Fibroblast of villous mesenchyme (primary cell): Measurements from ENCODE around the gene PTPRN2. TPM values are rescaled to one million over a fixed set of nuclear protein-coding genes. Genes with fewer than 3 reads are reported as not detected.
"Not testable (repeated sequence)": the region's sequence is repeated elsewhere in the genome, so short reads cannot be mapped to it uniquely, and the experiment has no call there.

Source experiments
- DNase-seq: peaks from one replicate; pipeline ENCODE4 v3.0.0-alpha.2; 2010; ENCODE audit warnings: low read depth
- H3K4me3 ChIP-seq: 2 replicates; pipeline ENCODE4 v1.5.1; 2011; ENCODE audit warnings: low read depth, mild to moderate bottlenecking, low read length
- CTCF ChIP-seq: IDR thresholded peaks from 2 replicates; pipeline ENCODE4 v1.5.1; 2012; ENCODE audit warnings: low read depth, mild to moderate bottlenecking, low read length; ENCODE audit not compliant: insufficient read depth
- total RNA-seq: library from RNA; depleted of rRNA; stranded (reverse); fragments of >200 nt; gene quantifications from 2 replicates; pipeline ENCODE4 v1.2.3, GENCODE V29; 2012

The PTPRN2 gene
- total RNA-seq, 1 donor, result not detected

- no peak overlapping the region for H3K4me3 ChIP-seq
- DNase-seq, result no peak
- TF ChIP-seq CTCF, result no peak
Measured at GRCh38 chr7:158517571-158517970, 70.1 kb downstream of the PTPRN2 start.

- DNase-seq, result no peak
- no peak overlapping the region for H3K4me3 ChIP-seq
- TF ChIP-seq CTCF, result no peak
Measured at GRCh38 chr7:158517072-158517471, 70.6 kb downstream of the PTPRN2 start.

GRCh38 chr7:158516524-158516923, 71.1 kb downstream of the PTPRN2 start:
- TF ChIP-seq CTCF, result no peak
- no peak overlapping the region for H3K4me3 ChIP-seq
- no peak for DNase-seq

- no peak overlapping the region for H3K4me3 ChIP-seq
- no peak for TF ChIP-seq CTCF
Measured at GRCh38 chr7:158512869-158513268, 74.8 kb downstream of the PTPRN2 start.

GRCh38 chr7:158512042-158512441, 75.6 kb downstream of the PTPRN2 start:
- TF ChIP-seq CTCF, result no peak
- H3K4me3 ChIP-seq, result no peak overlapping the region
- no peak for DNase-seq

More at GRCh38 chr7:158512869-158513268, 74.8 kb downstream of the PTPRN2 start:
- no peak for DNase-seq

GRCh38 chr7:158508802-158509385, 78.7 kb downstream of the PTPRN2 start:
- DNase-seq, result no peak
- TF ChIP-seq CTCF, result no peak
- H3K4me3 ChIP-seq, result no peak overlapping the region

GRCh38 chr7:158508321-158508720, 79.3 kb downstream of the PTPRN2 start:
- DNase-seq, H3K4me3 ChIP-seq: not testable (repeated sequence)

- no peak for TF ChIP-seq CTCF
- no peak for DNase-seq
- H3K4me3 ChIP-seq, result no peak overlapping the region
Measured at GRCh38 chr7:158507917-158508316, 79.7 kb downstream of the PTPRN2 start.

- not testable (repeated sequence) for H3K4me3 ChIP-seq, DNase-seq
Measured at GRCh38 chr7:158507175-158507574, 80.4 kb downstream of the PTPRN2 start.
